ENCODE data around the gene U2SURP.

U2SURP gene

DNA sequence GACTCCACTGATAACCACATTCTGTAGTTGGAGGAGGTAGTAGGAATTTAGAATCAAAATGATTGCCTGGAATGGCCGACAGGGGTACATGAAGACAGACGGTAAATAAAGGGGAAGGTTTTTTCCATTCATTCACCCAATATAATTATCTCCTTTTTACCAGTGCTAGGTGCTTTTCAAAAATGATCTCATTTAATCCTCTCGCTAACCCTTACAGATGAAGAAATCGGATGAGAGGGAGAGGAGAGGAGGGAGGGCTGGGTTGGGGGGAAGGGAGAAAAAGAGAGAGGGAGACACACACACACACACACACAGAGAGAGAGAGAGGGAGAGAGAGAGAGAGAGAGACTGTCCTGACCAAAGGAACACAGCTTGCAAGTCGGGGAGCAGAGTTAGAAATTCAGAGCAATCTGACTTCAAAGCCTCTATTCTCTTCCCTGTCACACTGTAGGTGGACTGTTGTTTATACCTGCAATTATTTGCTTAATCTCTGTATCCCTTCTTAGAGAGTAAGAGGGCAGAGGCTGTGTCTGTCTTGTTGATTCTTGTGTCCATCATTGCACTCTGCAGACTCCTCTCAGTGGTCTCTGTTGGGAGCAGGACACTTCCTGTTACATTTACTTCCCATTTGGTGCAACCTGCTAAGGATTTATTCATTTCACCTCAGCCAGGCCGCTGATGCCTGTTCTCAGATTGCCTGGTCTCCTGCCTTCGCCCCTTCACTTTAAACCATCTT, 19.2 kb upstream of the U2SURP start:
- Histone ChIP-seq H3K27ac (ENCODE audit: low read depth, low read length) (no peak overlapping the region), H3K4me1 (ENCODE audit: control insufficient read depth, low read length) (peaks cover 6% of the 10 kb centered on the region), H3K27me3 (ENCODE audit: control insufficient read depth, low read length) (peaks cover 6% of the 10 kb centered on the region), H3F3A (ENCODE audit: control insufficient read depth, insufficient read depth) (no peaks in the 10 kb centered on the region), H3K36me3 (ENCODE audit: control insufficient read depth, low read length) (no peaks in the 10 kb centered on the region), H3K79me2 (ENCODE audit: control insufficient read depth, low read length) (no peaks in the 10 kb centered on the region), H3K9me3 (ENCODE audit: control insufficient read depth, insufficient read depth, low read length) (no peaks in the 10 kb centered on the region), H3K4me2 (ENCODE audit: low read length) (no peak overlapping the region; the same call in 1 of the 2 replicates), H3K9me2 (replicated peaks; ENCODE audit: control insufficient read depth, low read length) (no peaks in the 10 kb centered on the region), H3K4me3 (ENCODE audit: low read length) (no peak overlapping the region), H4K20me1 (ENCODE audit: control insufficient read depth, insufficient read depth, low read depth, low read length) (no peaks in the 10 kb centered on the region)
- TF ChIP-seq, protein P1, sequence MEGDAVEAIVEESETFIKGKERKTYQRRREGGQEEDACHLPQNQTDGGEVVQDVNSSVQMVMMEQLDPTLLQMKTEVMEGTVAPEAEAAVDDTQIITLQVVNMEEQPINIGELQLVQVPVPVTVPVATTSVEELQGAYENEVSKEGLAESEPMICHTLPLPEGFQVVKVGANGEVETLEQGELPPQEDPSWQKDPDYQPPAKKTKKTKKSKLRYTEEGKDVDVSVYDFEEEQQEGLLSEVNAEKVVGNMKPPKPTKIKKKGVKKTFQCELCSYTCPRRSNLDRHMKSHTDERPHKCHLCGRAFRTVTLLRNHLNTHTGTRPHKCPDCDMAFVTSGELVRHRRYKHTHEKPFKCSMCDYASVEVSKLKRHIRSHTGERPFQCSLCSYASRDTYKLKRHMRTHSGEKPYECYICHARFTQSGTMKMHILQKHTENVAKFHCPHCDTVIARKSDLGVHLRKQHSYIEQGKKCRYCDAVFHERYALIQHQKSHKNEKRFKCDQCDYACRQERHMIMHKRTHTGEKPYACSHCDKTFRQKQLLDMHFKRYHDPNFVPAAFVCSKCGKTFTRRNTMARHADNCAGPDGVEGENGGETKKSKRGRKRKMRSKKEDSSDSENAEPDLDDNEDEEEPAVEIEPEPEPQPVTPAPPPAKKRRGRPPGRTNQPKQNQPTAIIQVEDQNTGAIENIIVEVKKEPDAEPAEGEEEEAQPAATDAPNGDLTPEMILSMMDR (IDR thresholded peaks at IDR 0.05; ENCODE audit: low read depth, low read length, poor library complexity, severe bottlenecking) = no peak
- no peak for TF ChIP-seq EZH2phosphoT487 (IDR thresholded peaks at IDR 0.05; ENCODE audit: borderline replicate concordance, low read length)

DNA sequence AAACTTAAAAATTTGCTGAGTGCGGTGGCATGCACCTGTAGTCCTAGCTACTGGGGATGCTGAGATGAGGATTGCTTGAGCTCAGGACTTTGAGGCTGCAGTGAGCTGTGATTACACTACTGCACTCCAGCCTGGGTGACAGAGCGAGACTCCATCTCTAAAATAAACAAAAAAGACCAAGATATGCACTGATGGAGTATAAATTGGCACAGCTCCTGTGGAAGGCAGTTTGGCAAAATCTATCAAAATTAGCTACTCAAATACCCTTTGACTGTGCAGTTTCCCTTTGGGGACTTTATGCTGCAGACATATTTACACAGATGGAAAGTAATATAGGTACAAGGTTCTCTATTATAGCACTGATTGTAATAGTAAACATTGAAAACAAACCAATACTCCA, 18.1 kb upstream of the U2SURP start:
- H3K4me1 ChIP-seq (ENCODE audit: control insufficient read depth, low read length) = peaks cover 6% of the 10 kb centered on the region
- no peaks in the 10 kb centered on the region for H4K20me1 ChIP-seq (ENCODE audit: control insufficient read depth, insufficient read depth, low read depth, low read length)
- no peak overlapping the region for H3K4me3 ChIP-seq (ENCODE audit: low read length)
- H3K9me2 ChIP-seq (replicated peaks; ENCODE audit: control insufficient read depth, low read length) = no peaks in the 10 kb centered on the region
- no peak overlapping the region for H3K27ac ChIP-seq (ENCODE audit: low read depth, low read length)
- TF ChIP-seq, protein P1 (IDR thresholded peaks at IDR 0.05; ENCODE audit: low read depth, low read length, poor library complexity, severe bottlenecking) = no peak
- no peak for TF ChIP-seq EZH2phosphoT487 (IDR thresholded peaks at IDR 0.05; ENCODE audit: borderline replicate concordance, low read length)
- no peak overlapping the region for H3K4me2 ChIP-seq (ENCODE audit: low read length)
- H3F3A ChIP-seq (ENCODE audit: control insufficient read depth, insufficient read depth) = no peaks in the 10 kb centered on the region
- no peaks in the 10 kb centered on the region for H3K36me3 ChIP-seq (ENCODE audit: control insufficient read depth, low read length)
- peaks cover 6% of the 10 kb centered on the region for H3K27me3 ChIP-seq (ENCODE audit: control insufficient read depth, low read length)
- no peaks in the 10 kb centered on the region for H3K79me2 ChIP-seq (ENCODE audit: control insufficient read depth, low read length)
- no peaks in the 10 kb centered on the region for H3K9me3 ChIP-seq (ENCODE audit: control insufficient read depth, insufficient read depth, low read length)

DNA sequence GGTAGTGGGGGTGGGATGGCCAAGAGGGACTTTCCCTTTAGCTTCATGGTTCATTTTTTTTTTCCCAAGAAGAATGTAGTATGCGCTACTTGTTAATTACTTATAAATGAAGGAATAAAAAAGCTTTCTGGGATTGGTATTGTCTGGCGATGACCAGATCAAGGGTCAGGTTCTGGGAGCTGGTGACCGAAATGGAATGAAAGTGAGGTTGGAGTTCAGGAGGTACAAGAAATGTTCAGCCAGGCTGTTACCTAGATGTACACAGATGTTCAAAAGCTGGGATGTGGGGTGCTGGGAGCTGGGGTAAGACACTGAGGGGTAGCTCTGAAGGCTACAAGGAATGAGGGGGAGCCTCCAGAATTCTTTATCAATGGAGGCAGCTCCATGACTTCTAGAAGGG, 17.1 kb upstream of the U2SURP start:
- Histone ChIP-seq H3K4me2 (ENCODE audit: low read length) (no peak overlapping the region), H3K9me2 (replicated peaks; ENCODE audit: control insufficient read depth, low read length) (no peaks in the 10 kb centered on the region), H3K4me1 (ENCODE audit: control insufficient read depth, low read length) (peaks cover 6% of the 10 kb centered on the region), H3K79me2 (ENCODE audit: control insufficient read depth, low read length) (no peaks in the 10 kb centered on the region), H4K20me1 (ENCODE audit: control insufficient read depth, insufficient read depth, low read depth, low read length) (no peaks in the 10 kb centered on the region), H3F3A (ENCODE audit: control insufficient read depth, insufficient read depth) (no peaks in the 10 kb centered on the region), H3K9me3 (ENCODE audit: control insufficient read depth, insufficient read depth, low read length) (no peaks in the 10 kb centered on the region), H3K27me3 (ENCODE audit: control insufficient read depth, low read length) (peaks cover 6% of the 10 kb centered on the region), H3K27ac (ENCODE audit: low read depth, low read length) (no peak overlapping the region), H3K36me3 (ENCODE audit: control insufficient read depth, low read length) (no peaks in the 10 kb centered on the region), H3K4me3 (ENCODE audit: low read length) (no peak overlapping the region)
- TF ChIP-seq, protein P1 (IDR thresholded peaks at IDR 0.05; ENCODE audit: low read depth, low read length, poor library complexity, severe bottlenecking) = no peak
- TF ChIP-seq EZH2phosphoT487 (IDR thresholded peaks at IDR 0.05; ENCODE audit: borderline replicate concordance, low read length) = no peak

Measured in DOHH2 (cell line).